SK-N-SH treated with all-trans-retinoic acid at 6 μM for 48 hours (cell line): ENCODE data around the gene ZBTB43.

Experiments
- ATAC-seq: fragments of 200-7000 bp; cut with Tn5 transposase; 3 replicates; pipeline ENCODE4 v1.9.1; 2020; ENCODE audit warnings: mild to moderate bottlenecking, moderate library complexity
- ARNTL ChIP-seq: fragments of 450-650 bp; formaldehyde crosslinking; IDR thresholded peaks from 2 replicates; pipeline ENCODE4 v1.5.0; 2020; ENCODE audit warnings: low read depth, mild to moderate bottlenecking, moderate library complexity, borderline replicate concordance
- BACH2 ChIP-seq: fragments of 250-450 bp; sonication (Bioruptor Pico); IDR thresholded peaks from 2 replicates; pipeline ENCODE4 v1.9.0; 2021; ENCODE audit warnings: mild to moderate bottlenecking, borderline replicate concordance
- CSDC2 ChIP-seq: fragments of 250-450 bp; sonication (Bioruptor Pico); IDR thresholded peaks from 2 replicates; pipeline ENCODE4 v1.5.0; 2020; ENCODE audit warnings: mild to moderate bottlenecking, moderate library complexity
- ESRRG ChIP-seq: fragments of 250-450 bp; sonication (Bioruptor Pico); IDR thresholded peaks from 2 replicates; pipeline ENCODE4 v1.6.1; 2021; ENCODE audit warnings: mild to moderate bottlenecking
- GLIS3 ChIP-seq: fragments of 250-450 bp; sonication (Bioruptor Pico); IDR thresholded peaks from 2 replicates; pipeline ENCODE4 v1.5.0; 2020; ENCODE audit warnings: mild to moderate bottlenecking, moderate library complexity
- ISL1 ChIP-seq: fragments of 250-450 bp; sonication (Bioruptor Pico); IDR thresholded peaks from 2 replicates; pipeline ENCODE4 v2.1.2; 2022; ENCODE audit warnings: mild to moderate bottlenecking, moderate library complexity
- SNAI2 ChIP-seq: fragments of 250-450 bp; sonication (Bioruptor Pico); IDR thresholded peaks from 2 replicates; pipeline ENCODE4 v1.5.0; 2020; ENCODE audit warnings: mild to moderate bottlenecking, moderate library complexity
- TCF4 ChIP-seq: fragments of 250-450 bp; sonication (Bioruptor Pico); IDR thresholded peaks from 2 replicates; pipeline ENCODE4 v1.8.0; 2021; ENCODE audit warnings: mild to moderate bottlenecking, moderate library complexity, borderline replicate concordance
- ZC3H10 ChIP-seq: fragments of 250-450 bp; sonication (Bioruptor Pico); IDR thresholded peaks from 2 replicates; pipeline ENCODE4 v1.5.1; 2021; ENCODE audit warnings: mild to moderate bottlenecking, moderate library complexity
- ZFP3 ChIP-seq: fragments of 250-450 bp; sonication (Bioruptor Pico); IDR thresholded peaks from 2 replicates; pipeline ENCODE4 v1.5.0; 2020; ENCODE audit warnings: mild to moderate bottlenecking, moderate library complexity
- ZFP30 ChIP-seq: fragments of 450-650 bp; formaldehyde crosslinking; IDR thresholded peaks from 2 replicates; pipeline ENCODE4 v1.5.0; 2022; ENCODE audit warnings: mild to moderate bottlenecking, moderate library complexity
- ZNF565 ChIP-seq: fragments of 450-650 bp; formaldehyde crosslinking; conservative IDR thresholded peaks from 2 replicates; pipeline ENCODE4 v1.5.0; 2020; ENCODE audit warnings: low read depth, mild to moderate bottlenecking, moderate library complexity
- ZNF70 ChIP-seq: fragments of 450-650 bp; formaldehyde crosslinking; IDR thresholded peaks from 2 replicates; pipeline ENCODE4 v1.5.0; 2020; ENCODE audit warnings: mild to moderate bottlenecking, moderate library complexity
- ZNF8 ChIP-seq: fragments of 450-650 bp; formaldehyde crosslinking; IDR thresholded peaks from 2 replicates; pipeline ENCODE4 v1.5.0; 2020; ENCODE audit warnings: mild to moderate bottlenecking, moderate library complexity
- TF ChIP-seq, protein P1 (sequence below): fragments of 250-450 bp; sonication (Bioruptor Pico); IDR thresholded peaks from 2 replicates; pipeline ENCODE4 v1.8.0; 2021; ENCODE audit warnings: low read depth, mild to moderate bottlenecking, moderate library complexity, borderline replicate concordance
- TF ChIP-seq, protein P2 (sequence below): fragments of 250-450 bp; sonication (Bioruptor Pico); IDR thresholded peaks from 2 replicates; pipeline ENCODE4 v1.5.0; 2020; ENCODE audit warnings: mild to moderate bottlenecking, moderate library complexity
- TF ChIP-seq, protein P3 (sequence below): fragments of 250-450 bp; sonication (Bioruptor Pico); IDR thresholded peaks from 2 replicates; pipeline ENCODE4 v1.5.1; 2021; ENCODE audit warnings: mild to moderate bottlenecking, moderate library complexity
- TF ChIP-seq, protein P4 (sequence below): fragments of 250-450 bp; sonication (Bioruptor Pico); IDR thresholded peaks from 2 replicates; pipeline ENCODE4 v1.5.1; 2020; ENCODE audit warnings: low read depth, mild to moderate bottlenecking, moderate library complexity

The ZBTB43 gene

DNA sequence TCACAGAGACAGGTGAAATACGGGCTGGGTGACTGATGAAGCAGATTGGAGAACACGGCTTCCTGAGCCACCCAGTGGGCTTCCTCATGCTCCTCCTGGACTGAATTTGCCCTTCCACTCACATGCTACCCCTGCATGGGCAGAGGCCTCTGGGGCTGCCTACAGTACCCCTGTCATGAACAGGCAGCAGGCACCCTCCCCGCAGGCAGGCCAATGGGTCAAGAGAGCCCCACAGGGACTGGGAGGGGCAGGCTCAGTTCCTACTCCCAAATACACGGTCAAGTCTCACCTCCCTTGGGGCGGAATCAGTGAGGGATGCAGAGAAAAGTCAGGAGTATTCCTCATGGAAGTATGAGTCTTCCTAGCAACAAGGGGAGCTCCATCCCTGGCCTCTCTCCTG, 48.6 kb upstream of the ZBTB43 start:
- no peak for ATAC-seq

DNA sequence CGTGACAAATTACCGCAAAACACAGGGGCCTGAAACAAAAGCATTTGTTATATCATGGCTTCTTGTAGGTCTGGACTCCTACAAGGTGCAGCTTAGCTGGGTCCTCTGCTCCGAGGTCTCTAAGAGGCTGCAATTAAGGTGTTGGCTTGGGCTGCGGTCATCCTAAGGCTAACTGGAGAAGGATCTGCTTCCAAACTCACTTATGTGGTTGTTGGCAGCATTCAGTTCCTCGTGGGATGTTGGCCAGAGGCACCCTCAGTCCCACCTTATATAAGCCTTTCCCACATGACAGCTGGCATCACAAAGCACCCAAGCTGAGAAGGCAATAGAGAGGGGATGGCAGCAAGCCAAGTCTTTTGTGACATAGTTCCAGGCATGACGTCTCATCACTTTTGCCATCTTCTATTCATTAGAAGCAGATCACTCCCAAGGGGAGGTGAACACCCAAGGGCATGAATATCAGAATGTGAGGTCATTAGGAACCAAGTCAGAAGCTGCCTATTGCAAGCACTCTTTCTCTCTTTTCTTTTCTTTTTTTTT, 47.9 kb upstream of the ZBTB43 start:
- TF ChIP-seq ARNTL (CRISPR knock-in tag), result no peak
- no peak for TF ChIP-seq ZNF8 (CRISPR knock-in tag)
- TF ChIP-seq CSDC2 (CRISPR knock-in tag), result no peak
- TF ChIP-seq, protein P1, sequence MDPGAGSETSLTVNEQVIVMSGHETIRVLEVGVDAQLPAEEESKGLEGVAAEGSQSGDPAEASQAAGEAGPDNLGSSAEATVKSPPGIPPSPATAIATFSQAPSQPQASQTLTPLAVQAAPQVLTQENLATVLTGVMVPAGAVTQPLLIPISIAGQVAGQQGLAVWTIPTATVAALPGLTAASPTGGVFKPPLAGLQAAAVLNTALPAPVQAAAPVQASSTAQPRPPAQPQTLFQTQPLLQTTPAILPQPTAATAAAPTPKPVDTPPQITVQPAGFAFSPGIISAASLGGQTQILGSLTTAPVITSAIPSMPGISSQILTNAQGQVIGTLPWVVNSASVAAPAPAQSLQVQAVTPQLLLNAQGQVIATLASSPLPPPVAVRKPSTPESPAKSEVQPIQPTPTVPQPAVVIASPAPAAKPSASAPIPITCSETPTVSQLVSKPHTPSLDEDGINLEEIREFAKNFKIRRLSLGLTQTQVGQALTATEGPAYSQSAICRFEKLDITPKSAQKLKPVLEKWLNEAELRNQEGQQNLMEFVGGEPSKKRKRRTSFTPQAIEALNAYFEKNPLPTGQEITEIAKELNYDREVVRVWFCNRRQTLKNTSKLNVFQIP (CRISPR knock-in tag), result no peak
- TF ChIP-seq, protein P2, sequence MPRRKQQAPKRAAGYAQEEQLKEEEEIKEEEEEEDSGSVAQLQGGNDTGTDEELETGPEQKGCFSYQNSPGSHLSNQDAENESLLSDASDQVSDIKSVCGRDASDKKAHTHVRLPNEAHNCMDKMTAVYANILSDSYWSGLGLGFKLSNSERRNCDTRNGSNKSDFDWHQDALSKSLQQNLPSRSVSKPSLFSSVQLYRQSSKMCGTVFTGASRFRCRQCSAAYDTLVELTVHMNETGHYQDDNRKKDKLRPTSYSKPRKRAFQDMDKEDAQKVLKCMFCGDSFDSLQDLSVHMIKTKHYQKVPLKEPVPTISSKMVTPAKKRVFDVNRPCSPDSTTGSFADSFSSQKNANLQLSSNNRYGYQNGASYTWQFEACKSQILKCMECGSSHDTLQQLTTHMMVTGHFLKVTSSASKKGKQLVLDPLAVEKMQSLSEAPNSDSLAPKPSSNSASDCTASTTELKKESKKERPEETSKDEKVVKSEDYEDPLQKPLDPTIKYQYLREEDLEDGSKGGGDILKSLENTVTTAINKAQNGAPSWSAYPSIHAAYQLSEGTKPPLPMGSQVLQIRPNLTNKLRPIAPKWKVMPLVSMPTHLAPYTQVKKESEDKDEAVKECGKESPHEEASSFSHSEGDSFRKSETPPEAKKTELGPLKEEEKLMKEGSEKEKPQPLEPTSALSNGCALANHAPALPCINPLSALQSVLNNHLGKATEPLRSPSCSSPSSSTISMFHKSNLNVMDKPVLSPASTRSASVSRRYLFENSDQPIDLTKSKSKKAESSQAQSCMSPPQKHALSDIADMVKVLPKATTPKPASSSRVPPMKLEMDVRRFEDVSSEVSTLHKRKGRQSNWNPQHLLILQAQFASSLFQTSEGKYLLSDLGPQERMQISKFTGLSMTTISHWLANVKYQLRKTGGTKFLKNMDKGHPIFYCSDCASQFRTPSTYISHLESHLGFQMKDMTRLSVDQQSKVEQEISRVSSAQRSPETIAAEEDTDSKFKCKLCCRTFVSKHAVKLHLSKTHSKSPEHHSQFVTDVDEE (CRISPR knock-in tag), result no peak
- no peak for TF ChIP-seq TCF4 (CRISPR knock-in tag)
- TF ChIP-seq ZFP30 (CRISPR knock-in tag), result no peak
- TF ChIP-seq, protein P3, sequence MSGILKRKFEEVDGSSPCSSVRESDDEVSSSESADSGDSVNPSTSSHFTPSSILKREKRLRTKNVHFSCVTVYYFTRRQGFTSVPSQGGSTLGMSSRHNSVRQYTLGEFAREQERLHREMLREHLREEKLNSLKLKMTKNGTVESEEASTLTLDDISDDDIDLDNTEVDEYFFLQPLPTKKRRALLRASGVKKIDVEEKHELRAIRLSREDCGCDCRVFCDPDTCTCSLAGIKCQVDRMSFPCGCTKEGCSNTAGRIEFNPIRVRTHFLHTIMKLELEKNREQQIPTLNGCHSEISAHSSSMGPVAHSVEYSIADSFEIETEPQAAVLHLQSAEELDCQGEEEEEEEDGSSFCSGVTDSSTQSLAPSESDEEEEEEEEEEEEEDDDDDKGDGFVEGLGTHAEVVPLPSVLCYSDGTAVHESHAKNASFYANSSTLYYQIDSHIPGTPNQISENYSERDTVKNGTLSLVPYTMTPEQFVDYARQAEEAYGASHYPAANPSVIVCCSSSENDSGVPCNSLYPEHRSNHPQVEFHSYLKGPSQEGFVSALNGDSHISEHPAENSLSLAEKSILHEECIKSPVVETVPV (CRISPR knock-in tag), result no peak
- TF ChIP-seq ZC3H10 (CRISPR knock-in tag), result no peak

More for the DNA sequence above, 48.6 kb upstream of the ZBTB43 start:
- TF ChIP-seq SNAI2 (CRISPR knock-in tag) (no peak), ZNF70 (CRISPR knock-in tag) (no peak), ZNF565 (CRISPR knock-in tag) (no peak), ZFP30 (CRISPR knock-in tag) (no peak), ISL1 (CRISPR knock-in tag) (no peak), ESRRG (CRISPR knock-in tag) (no peak), ZC3H10 (CRISPR knock-in tag) (no peak), GLIS3 (CRISPR knock-in tag) (no peak), ZFP3 (no peak), BACH2 (CRISPR knock-in tag) (no peak), ARNTL (CRISPR knock-in tag) (no peak), CSDC2 (CRISPR knock-in tag) (no peak)
- TF ChIP-seq, protein P4, sequence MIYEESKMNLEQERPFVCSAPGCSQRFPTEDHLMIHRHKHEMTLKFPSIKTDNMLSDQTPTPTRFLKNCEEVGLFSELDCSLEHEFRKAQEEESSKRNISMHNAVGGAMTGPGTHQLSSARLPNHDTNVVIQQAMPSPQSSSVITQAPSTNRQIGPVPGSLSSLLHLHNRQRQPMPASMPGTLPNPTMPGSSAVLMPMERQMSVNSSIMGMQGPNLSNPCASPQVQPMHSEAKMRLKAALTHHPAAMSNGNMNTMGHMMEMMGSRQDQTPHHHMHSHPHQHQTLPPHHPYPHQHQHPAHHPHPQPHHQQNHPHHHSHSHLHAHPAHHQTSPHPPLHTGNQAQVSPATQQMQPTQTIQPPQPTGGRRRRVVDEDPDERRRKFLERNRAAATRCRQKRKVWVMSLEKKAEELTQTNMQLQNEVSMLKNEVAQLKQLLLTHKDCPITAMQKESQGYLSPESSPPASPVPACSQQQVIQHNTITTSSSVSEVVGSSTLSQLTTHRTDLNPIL, result no peak
- TF ChIP-seq, protein P3 (CRISPR knock-in tag), result no peak
- TF ChIP-seq, protein P2 (CRISPR knock-in tag), result no peak
- TF ChIP-seq, protein P1 (CRISPR knock-in tag), result no peak

More for the DNA sequence above, 47.9 kb upstream of the ZBTB43 start:
- ATAC-seq, result no peak
